ENCODE measurements around the gene AMPD3.

GRCh38 chr11:10519630-10520029, 64.6 kb downstream of the AMPD3 start:
- no peak for TF ChIP-seq CTCF (IDR thresholded peaks at IDR 0.05)
- TF ChIP-seq POLR2AphosphoS5 (IDR thresholded peaks at IDR 0.05): no peak
